ENCODE results near the gene SH3RF1. TPM values are rescaled to one million over a fixed set of nuclear protein-coding genes. Genes with fewer than 3 reads are reported as not detected.
"Not testable (repeated sequence)": the region's sequence is repeated elsewhere in the genome, so short reads cannot be mapped to it uniquely, and the experiment has no call there.

SH3RF1 gene
- total RNA-seq, 2 experiments from 2014 or later: 0.54 to 0.87 TPM

GRCh38 chr4:169286562-169287301 is 16.0 kb upstream of the SH3RF1 start:
- H3K27ac Mint-ChIP-seq: no peak overlapping the region
- no peak overlapping the region for H3K4me3 Mint-ChIP-seq
- no peak for DNase-seq
- H3K36me3 Mint-ChIP-seq: no peaks in the 10 kb centered on the region
- no peaks in the 10 kb centered on the region for H3K4me1 Mint-ChIP-seq
- H3K27me3 Mint-ChIP-seq: no peaks in the 10 kb centered on the region
- no peaks in the 10 kb centered on the region for H3K9me3 Mint-ChIP-seq

- no peaks in the 10 kb centered on the region for H3K9me3 Mint-ChIP-seq
- no peak overlapping the region for H3K4me3 Mint-ChIP-seq
- H3K4me1 Mint-ChIP-seq: no peaks in the 10 kb centered on the region
- no peaks in the 10 kb centered on the region for H3K36me3 Mint-ChIP-seq
- no peak for DNase-seq
- H3K27me3 Mint-ChIP-seq: no peaks in the 10 kb centered on the region
- H3K27ac Mint-ChIP-seq: no peak overlapping the region
Measured at GRCh38 chr4:169283114-169283509, 12.4 kb upstream of the SH3RF1 start.

GRCh38 chr4:169282429-169283113 is 11.8 kb upstream of the SH3RF1 start:
- Mint-ChIP-seq H3K4me1 (no peaks in the 10 kb centered on the region), H3K4me3 (no peak overlapping the region), H3K27ac (no peak overlapping the region), H3K36me3 (no peaks in the 10 kb centered on the region), H3K27me3 (no peaks in the 10 kb centered on the region), H3K9me3 (no peaks in the 10 kb centered on the region)
- DNase-seq: no peak

DNA sequence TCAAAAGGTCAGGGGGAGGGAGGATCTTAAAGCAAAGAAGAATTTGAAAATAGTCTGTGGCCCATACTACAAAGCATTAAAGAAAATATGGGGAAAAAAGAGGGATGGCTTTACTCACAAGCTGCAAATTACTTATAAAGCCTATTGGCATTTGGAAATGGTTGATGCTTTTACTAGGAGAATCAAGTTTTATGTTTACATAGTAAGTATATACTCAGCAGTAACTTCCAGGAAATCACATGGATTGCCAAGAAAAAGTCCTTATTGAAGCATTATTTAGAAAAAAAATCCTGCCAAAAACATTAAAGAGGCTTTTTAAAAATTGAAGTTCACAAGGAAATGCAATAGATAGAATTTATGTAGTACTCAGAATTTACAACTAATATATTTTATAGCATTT is 8.4 kb upstream of the SH3RF1 start:
- H3K4me1 Mint-ChIP-seq: no peaks in the 10 kb centered on the region
- H3K27me3 Mint-ChIP-seq: peaks cover 17% of the 10 kb centered on the region
- no peaks in the 10 kb centered on the region for H3K9me3 Mint-ChIP-seq
- H3K27ac Mint-ChIP-seq: no peak overlapping the region
- no peak overlapping the region for H3K4me3 Mint-ChIP-seq
- DNase-seq: no peak
- no peaks in the 10 kb centered on the region for H3K36me3 Mint-ChIP-seq

- H3K9me3 Mint-ChIP-seq: no peaks in the 10 kb centered on the region
- no peaks in the 10 kb centered on the region for H3K36me3 Mint-ChIP-seq
- no peak overlapping the region for H3K4me3 Mint-ChIP-seq
- no peak overlapping the region for H3K27ac Mint-ChIP-seq
- no peak for DNase-seq
- H3K4me1 Mint-ChIP-seq: no peaks in the 10 kb centered on the region
- peaks cover 21% of the 10 kb centered on the region for H3K27me3 Mint-ChIP-seq
Measured at GRCh38 chr4:169278624-169279023, 7.9 kb upstream of the SH3RF1 start.

- not testable (repeated sequence) for H3K4me3 Mint-ChIP-seq, DNase-seq, H3K36me3 Mint-ChIP-seq, H3K27ac Mint-ChIP-seq, H3K4me1 Mint-ChIP-seq, H3K9me3 Mint-ChIP-seq
- H3K27me3 Mint-ChIP-seq: peaks cover 25% of the 10 kb centered on the region
Measured at GRCh38 chr4:169277838-169278237, 7.1 kb upstream of the SH3RF1 start.

GRCh38 chr4:169275180-169275579 is 4.4 kb upstream of the SH3RF1 start:
- Mint-ChIP-seq H3K27ac (no peak overlapping the region), H3K36me3 (no peaks in the 10 kb centered on the region), H3K4me1 (peaks cover 2% of the 10 kb centered on the region), H3K27me3 (peaks cover 43% of the 10 kb centered on the region), H3K4me3 (no peak overlapping the region), H3K9me3 (no peaks in the 10 kb centered on the region)
- DNase-seq: no peak

- H3K9me3 Mint-ChIP-seq: no peaks in the 10 kb centered on the region
- no peak overlapping the region for H3K27ac Mint-ChIP-seq
- H3K27me3 Mint-ChIP-seq: peaks cover 52% of the 10 kb centered on the region
- H3K4me3 Mint-ChIP-seq: no peak overlapping the region
- no peak for DNase-seq
- no peaks in the 10 kb centered on the region for H3K36me3 Mint-ChIP-seq
- peaks cover 6% of the 10 kb centered on the region for H3K4me1 Mint-ChIP-seq
Measured at GRCh38 chr4:169274033-169274432, 3.3 kb upstream of the SH3RF1 start.

GRCh38 chr4:169272265-169272886 is 1.6 kb upstream of the SH3RF1 start:
- no peak for DNase-seq
- no peak overlapping the region for H3K4me3 Mint-ChIP-seq
- H3K27ac Mint-ChIP-seq: no peak overlapping the region
- peaks cover 6% of the 10 kb centered on the region for H3K4me1 Mint-ChIP-seq
- H3K9me3 Mint-ChIP-seq: no peaks in the 10 kb centered on the region
- H3K36me3 Mint-ChIP-seq: no peaks in the 10 kb centered on the region
- peaks cover 66% of the 10 kb centered on the region for H3K27me3 Mint-ChIP-seq

DNA sequence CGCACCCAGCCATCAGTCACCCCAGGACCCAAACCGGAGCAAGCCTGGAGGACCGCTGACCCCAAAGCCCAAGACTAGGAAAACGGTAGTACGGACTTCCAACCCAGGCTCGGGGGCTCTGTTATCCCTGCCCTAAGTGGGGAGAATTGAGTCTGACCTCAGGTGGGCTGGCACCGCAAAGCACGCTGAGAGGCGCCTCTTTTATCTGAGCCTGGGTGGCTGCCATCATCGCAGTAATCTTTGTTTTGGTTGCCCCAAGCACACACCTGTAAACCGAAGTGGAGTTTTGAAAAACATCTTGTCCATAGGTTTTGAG is 894 bp upstream of the SH3RF1 start:
- no peak overlapping the region for H3K27ac Mint-ChIP-seq
- peaks cover 73% of the 10 kb centered on the region for H3K27me3 Mint-ChIP-seq

GRCh38 chr4:169269916-169270809 is 593 bp downstream of the SH3RF1 start:
- no peaks in the 10 kb centered on the region for H3K36me3 Mint-ChIP-seq
- peaks cover 6% of the 10 kb centered on the region for H3K4me1 Mint-ChIP-seq
- no peak overlapping the region for H3K27ac Mint-ChIP-seq
- peaks cover 71% of the 10 kb centered on the region for H3K27me3 Mint-ChIP-seq
- H3K4me3 Mint-ChIP-seq: peak overlapping the region; percentile 75
- peak; percentile 41 for DNase-seq
- H3K9me3 Mint-ChIP-seq: no peaks in the 10 kb centered on the region

More for the DNA sequence above, 894 bp upstream of the SH3RF1 start:
- Mint-ChIP-seq H3K4me1 (peaks cover 6% of the 10 kb centered on the region), H3K36me3 (no peaks in the 10 kb centered on the region), H3K4me3 (peak overlapping the region; percentile 30), H3K9me3 (no peaks in the 10 kb centered on the region)
- no peak for DNase-seq

GRCh38 chr4:169268951-169269760 is 1.6 kb downstream of the SH3RF1 start:
- DNase-seq: no peak
- H3K9me3 Mint-ChIP-seq: no peaks in the 10 kb centered on the region
- peaks cover 72% of the 10 kb centered on the region for H3K27me3 Mint-ChIP-seq
- H3K4me1 Mint-ChIP-seq: peaks cover 6% of the 10 kb centered on the region
- H3K4me3 Mint-ChIP-seq: peak overlapping the region; percentile 66
- no peak overlapping the region for H3K27ac Mint-ChIP-seq
- no peaks in the 10 kb centered on the region for H3K36me3 Mint-ChIP-seq

- no peak overlapping the region for H3K4me3 Mint-ChIP-seq
- no peak for DNase-seq
- H3K4me1 Mint-ChIP-seq: peaks cover 4% of the 10 kb centered on the region
- no peak overlapping the region for H3K27ac Mint-ChIP-seq
- no peaks in the 10 kb centered on the region for H3K9me3 Mint-ChIP-seq
- no peaks in the 10 kb centered on the region for H3K36me3 Mint-ChIP-seq
- peaks cover 65% of the 10 kb centered on the region for H3K27me3 Mint-ChIP-seq
Measured at GRCh38 chr4:169267070-169267469, 3.7 kb downstream of the SH3RF1 start.

- H3K4me3 Mint-ChIP-seq: no peak overlapping the region
- peaks cover 61% of the 10 kb centered on the region for H3K27me3 Mint-ChIP-seq
- H3K36me3 Mint-ChIP-seq: no peaks in the 10 kb centered on the region
- DNase-seq: no peak
- no peaks in the 10 kb centered on the region for H3K9me3 Mint-ChIP-seq
- no peak overlapping the region for H3K27ac Mint-ChIP-seq
- peaks cover 4% of the 10 kb centered on the region for H3K4me1 Mint-ChIP-seq
Measured at GRCh38 chr4:169266661-169267060, 4.1 kb downstream of the SH3RF1 start.
